NCI-H460 (cell line): ENCODE results near the gene PRKD1. TPM values are rescaled to one million over a fixed set of nuclear protein-coding genes. Genes with fewer than 3 reads are reported as not detected.

Experiments
- DNase-seq: peaks from one replicate; pipeline ENCODE4 v3.0.0-alpha.2; 2016; ENCODE audit warnings: low read depth; ENCODE audit errors: extremely low read depth
- polyA plus RNA-seq: library from polyadenylated mRNA; depleted of rRNA; stranded (reverse); fragments of >200 nt; gene quantifications from 2 replicates; pipeline ENCODE4 v1.2.3, GENCODE V29; 2014; cell fraction: nucleus; rRNA removed
- total RNA-seq: library from RNA; depleted of rRNA; stranded (reverse); fragments of >200 nt; shearing (Covaris generic); gene quantifications from 2 replicates; pipeline ENCODE4 v1.2.3, GENCODE V29; 2014; rRNA removed

The PRKD1 gene
- 4.9 and 5.3 TPM in 2 replicates for total RNA-seq
- 4.9 and 9.1 TPM in 2 replicates for polyA plus RNA-seq

DNA sequence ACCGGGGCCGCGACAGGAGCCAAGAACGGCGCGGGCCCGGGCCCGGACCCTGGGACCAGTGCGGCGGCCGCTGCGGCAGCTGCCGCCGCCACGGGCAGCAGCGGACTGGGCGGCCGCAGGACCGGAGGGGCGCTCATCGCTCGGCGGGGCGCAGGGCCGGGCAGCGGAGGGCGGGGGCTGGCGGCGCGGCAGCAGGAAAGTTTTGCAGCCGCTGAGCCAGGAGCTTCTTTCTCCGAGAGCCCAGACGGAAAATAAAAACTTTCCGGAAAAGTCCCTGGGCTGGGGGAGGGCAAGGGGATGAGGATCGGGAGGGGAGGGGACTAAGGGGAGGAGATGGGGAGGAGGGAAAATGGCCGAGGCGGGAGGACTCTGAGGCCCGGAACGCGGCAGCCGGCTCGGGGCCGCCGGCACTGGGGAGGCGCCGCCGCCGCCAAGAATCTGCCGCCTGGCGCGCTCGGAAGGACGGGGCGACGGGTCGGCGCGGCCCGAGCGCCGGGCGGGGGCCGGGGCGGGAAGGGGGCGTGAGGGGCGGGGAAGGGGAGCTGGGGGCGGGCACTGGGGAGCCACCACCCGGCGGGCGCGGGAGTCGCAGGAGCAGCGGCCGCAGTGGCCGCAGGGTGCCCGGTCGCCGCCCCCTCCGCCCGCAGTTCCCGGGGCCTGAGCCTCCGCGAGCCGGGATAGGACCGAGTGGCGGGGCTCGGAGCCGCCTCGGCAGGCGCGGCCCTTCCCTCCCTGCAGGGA lies at the start of gene PRKD1:
Gene PRKD1 (minus strand): TSS at position 472 of the 741 bp plus-strand sequence.
- DNase-seq = peak; percentile 49

DNA sequence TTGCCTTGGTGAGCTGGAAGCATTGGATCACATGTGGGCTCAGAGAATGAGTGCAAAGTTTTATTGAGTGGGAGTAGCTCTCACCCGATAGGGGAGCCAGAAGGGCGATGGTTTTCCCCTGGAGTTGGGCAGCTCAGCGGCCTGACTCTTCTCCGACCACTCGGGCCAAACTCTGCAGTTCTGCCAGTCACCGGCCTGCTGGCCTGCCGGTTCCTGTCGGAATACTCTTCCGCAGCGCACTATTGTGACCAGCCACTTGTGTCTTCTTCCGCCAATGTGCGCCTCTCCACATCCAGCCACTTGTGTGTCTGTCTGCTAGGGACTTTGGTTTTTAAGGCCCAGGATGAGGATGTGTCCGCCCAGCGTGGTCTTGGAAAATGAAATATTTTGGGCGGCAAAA lies 43.5 kb upstream of the PRKD1 start:
- no peak for DNase-seq

DNA sequence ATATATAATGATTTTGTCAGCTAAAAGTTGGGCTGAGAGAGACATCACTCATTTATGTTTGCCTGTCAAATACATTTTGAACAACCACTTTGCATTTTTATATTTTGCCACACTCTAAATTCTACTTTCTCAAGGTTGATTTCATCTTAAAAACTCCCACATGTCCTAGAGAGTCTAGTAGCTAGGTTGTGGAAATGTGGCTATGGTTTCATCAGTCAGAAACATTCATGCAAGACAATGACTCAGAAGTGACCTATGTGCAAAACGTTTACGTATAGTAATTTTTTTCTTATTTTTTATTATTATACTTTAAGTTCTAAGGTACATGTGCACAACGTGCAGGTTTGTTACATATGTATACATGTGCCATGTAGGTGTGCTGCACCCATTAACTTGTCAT lies 27.4 kb upstream of the PRKD1 start:
- DNase-seq = no peak

DNA sequence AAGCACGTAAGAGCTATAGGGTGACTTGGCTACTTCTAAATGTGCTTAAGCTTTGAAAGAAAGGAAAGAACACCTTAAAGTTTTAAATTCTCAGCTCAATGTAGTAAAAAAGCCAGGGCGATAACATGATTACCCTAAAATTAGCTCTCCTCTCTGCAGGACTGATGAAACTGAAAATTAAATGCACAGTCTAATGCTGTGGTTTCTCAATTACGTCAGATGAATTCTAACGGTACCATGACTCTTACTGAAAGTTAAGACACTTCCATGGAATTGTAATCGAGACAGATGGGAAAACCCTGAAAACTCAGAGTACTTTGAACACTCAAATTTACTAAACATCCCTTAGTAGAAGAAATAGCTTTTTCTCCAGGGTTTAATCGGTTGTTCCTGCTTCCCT lies 25.9 kb upstream of the PRKD1 start:
- DNase-seq = no peak

DNA sequence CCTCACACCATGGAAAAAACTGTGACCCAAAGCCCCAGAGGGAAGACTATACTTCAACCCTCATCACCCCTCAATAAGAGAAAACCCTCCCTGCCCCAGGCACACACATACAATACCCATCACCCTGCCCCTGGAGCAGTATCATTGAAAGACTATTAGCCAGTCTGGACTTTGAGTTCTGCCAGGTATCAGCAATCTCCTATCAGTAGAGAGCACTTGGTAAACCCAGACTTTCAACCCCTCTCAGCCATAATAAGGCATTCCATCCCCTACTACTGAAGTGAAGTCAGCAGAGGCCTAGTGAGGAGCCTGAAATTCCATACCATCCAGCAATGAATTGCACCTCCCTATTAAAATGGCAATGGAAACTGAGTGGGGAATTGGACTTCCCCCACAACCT lies 16.4 kb upstream of the PRKD1 start:
- no peak for DNase-seq

DNA sequence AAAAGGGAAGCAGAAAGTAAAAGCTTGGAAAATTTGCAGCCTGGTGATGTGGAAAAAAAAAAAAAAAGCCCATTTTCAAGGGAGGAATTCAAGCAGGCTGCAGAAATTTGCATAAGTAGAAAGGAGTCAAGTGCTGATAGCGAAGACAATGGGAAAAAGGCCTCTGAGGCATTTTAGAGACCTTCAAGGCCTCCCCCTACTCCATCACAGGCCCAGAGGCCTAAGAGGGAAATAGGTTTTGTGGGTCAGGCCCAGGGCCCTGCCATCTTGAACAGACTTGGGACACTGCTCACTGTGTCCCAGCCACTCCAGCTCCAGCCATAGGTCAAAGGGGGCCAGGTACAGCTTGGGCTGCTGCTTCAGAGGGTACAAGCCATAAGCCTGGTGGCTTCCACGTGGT lies 13.8 kb upstream of the PRKD1 start:
- DNase-seq = no peak

DNA sequence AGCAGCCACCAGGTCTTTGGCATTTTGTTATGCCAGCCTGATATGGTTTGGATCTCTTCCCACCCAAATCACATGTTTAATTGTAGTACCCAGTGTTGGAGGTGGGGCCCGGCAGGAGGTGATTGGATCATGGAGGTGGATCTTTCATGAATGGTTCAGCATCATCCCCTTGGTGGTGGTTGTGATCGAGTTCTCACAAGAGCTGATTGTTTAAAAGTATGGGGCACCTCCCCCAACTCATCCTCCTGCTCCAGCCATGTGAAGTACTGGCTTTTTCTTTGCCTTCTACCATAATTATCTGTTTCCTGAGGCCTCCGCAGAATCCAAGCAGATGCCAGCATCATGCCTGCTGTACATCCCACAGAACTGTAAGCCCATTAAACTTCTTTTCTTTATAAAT lies 12.8 kb upstream of the PRKD1 start:
- no peak for DNase-seq

DNA sequence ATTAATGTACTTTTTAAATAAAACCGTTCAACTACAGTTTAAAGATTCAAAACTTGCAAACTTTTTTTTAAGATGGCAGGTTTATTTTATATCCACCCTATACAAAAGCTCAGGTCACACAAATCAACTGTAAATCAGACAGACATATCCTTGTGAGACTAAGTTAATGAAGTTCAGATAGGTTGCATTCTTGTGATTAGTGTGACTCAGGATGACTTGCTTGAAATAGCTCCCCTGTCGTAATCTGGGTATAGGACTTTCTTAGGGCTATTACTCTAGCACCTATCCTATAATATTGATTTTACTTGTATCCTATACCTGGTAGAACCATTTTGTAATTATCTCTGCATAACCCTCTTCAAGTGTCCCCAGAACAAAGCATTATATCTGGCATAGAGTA lies 9.5 kb upstream of the PRKD1 start:
- peak; percentile 40 for DNase-seq

DNA sequence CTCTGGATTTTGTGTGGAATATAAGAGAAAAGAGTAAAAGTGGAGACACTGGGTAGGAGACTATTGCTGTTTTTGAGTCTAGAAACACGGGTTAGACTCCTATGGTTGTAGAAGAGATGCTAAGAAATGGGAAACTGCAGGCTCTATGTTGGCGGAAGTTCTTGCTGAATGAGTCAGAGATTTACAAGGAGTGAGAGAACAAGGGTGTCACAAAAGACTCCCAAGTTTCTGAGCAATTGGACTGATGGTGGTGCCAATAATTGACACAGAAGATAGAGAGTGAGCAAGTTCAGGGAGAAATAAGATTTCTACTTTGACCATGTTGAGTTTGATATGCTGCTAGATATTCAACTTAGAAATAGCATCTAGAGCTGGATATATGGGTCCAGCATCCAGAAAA lies 2.6 kb upstream of the PRKD1 start:
- peak; percentile 18 for DNase-seq

DNA sequence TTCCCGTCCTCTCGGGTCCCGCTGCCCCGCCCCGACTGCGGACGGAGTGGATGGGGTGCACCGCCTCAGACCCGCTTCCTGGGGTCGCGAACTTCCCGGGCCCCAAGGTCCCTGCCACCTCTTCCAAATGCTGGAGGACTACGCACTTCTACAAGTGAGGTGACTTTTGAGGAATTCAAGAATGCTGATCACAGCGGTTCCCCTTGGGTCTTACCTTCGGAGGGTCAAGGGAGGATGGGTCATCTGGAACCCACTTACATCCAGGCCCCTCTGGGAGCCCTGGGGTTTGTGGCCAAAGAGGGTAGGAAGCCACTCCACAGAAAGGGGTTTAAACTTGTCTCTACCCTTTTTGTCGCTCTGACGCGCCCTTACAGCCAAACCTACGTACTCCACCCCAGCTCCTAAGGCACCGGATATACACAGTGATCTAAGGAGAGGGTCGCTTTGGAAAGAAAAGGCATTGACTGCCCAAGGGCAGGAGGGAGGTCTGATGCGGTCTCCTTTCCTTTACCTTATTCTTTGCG lies 532 bp upstream of the PRKD1 start:
- no peak for DNase-seq

DNA sequence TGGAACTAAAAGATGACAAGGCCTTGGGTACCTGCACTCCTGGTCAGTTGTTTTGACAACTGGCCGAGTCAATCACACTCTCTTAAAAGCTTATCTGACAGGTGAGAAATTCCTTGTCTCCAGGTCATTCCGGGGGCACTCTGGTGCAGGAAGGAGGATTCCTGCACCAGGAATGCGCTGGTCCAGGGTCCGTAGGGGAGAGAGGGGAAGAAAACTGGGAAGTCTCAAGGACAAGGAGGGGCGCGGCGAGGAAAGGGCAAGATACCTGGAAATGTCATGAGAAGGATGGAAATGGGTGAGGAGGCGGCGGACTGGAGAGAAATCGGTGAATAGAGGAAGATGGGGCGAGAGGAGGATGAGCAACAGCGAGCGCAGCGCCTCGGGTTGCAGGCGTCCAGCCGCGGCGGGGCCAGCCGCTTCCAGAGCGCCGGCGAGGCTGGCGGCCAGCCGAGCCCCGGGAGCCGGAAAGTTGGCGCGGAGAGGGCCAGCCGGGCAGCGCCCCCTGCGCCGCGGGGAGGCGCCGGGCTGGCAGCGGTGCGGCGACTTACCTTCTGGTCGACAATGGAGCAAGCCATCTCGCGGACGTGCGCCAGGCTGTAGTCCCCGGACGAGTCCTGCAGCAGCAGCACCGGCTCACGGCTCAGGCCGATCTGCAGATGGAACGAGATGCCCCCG lies 809 bp downstream of the PRKD1 start:
- peak; percentile 26 for DNase-seq

DNA sequence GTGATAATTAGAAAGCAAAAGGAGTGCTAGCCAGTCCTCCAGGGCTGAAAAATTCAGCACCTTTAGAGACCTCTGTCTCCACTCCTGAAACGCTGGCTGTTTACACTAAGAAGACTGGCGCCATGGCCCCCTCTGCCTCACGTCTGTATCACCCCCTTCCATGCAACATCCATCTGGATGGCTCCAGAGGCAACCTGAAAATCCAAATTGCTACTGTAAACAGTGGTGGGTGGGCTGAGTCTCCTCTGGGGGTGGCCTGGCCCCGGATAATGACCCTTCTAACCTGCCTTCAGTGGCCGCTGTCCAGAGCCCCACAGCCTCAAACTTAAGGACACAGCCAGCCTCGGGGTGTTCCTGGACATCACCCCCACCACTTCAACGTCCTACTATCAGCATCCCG lies 1.4 kb downstream of the PRKD1 start:
- no peak for DNase-seq

DNA sequence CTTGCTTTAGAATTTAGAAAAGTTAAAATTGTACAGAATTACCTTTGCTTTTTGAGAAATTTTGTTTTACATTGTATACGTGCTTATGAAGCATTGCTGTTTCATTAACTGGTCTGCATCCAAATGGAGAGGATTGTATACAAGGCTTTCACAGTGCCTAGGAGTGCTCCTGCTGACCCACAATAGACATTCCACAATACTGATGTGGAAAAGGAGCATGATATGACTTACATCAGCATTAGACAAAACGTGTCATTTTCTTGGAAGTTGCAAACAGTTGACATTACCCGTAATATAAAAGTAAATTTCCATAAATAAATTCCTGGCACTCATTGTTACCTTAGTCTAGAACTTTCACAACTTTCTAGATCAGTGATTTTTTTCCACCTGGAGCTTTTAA lies 1.9 kb downstream of the PRKD1 start:
- no peak for DNase-seq

DNA sequence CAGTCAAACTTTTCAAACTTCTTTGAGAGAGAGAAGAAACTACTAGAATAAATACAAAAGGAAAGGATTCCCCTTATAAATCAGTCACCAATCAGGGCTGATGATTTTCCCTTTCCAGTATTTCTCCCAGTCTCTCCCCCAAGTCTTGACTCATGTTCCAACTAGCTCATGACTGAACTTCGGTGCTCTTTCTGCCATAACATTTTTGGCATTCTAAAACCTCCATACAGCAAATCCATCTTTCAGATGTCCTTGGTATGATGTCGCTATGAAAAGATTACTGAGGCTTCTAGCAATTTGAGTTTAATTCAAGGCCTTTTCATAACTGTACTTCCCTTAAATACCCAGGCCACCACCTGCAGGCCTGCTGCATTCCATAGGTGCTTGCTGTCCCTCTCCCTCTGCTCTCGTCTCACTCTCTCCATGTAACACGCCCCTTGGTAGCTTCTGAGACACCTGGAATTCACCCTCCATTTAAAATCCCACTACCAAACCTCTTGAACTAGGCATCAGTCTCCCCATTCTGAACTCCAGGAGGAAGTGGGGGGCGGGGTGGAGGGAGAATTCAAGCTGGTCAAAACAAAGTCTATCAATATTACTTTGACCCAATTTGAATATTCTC lies 2.4 kb downstream of the PRKD1 start:
- no peak for DNase-seq

DNA sequence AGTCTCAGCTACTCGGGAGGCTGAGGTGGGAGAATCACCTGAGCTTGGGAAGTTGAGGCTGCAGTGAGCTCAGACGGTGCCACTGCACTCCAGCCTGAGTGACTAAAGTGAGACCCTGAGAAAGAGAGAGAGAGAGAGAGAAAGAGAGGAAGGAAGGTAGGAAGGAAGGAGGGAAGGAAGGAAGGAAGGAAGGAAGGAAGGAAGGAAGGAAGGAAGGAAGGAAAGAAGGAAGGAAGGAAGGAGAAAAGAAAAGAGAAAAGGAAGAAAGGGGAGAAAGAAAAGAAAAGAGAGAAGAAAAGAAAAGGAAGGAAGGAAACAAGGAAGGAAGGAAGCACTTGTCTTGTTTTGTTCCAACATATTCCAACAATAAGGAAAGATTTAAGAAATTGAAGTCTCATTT lies 7.8 kb downstream of the PRKD1 start:
- DNase-seq = no peak

DNA sequence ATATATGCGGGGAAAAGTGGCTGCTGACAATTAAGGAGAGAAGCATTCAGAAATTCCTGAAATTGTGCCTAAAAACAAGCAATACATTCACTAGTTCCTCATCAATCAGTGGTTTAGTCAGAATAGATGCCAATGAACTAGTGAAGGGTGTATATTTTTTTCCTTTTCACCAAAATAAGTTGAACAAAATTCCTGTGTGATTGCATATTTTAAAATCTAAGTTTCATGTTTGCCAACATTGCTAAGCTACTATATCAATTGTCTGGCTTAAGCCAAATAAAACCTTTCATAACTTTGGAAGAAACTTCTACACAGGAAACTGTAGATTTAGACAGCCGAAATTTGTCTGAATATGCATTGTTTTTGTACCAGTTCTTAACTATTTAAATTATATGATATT lies 8.7 kb downstream of the PRKD1 start:
- no peak for DNase-seq

DNA sequence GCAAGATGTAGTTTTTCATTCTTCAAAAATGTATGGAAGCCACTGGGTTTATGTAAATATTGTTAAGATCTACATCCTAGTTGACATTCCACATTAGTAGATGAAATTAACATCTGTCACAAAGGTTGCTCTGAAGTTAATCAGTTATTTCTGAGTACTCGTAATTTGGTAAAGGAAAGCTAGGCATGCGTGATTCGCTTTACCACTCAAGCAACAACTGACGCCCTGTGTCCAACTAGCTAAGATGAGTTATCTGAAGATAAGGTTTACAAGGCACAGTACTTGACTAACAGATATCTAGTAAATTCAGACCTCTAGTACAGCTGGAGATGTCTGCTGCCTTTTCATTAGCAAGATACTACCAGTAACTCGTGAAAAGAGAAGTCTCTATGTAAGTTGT lies 14.1 kb downstream of the PRKD1 start:
- DNase-seq = no peak

DNA sequence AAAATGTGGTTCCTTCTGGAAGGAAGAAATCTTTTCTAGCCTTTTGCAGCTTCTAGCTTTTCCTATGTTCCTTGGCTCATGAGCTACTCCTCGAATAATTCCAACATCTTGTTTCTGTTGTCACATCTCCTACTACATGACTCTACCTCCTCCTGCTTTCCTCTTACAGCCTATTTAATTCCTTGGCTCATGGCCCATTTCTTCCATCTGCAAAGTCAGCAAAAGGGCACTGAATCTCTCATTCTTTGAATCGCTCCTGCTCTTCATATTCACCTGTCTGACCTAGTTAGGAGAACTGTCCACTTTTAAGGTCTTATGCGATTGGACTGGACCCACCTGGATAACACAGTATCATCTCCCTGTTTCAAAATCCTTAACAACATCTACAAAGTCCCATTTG lies 15.8 kb downstream of the PRKD1 start:
- DNase-seq = no peak

DNA sequence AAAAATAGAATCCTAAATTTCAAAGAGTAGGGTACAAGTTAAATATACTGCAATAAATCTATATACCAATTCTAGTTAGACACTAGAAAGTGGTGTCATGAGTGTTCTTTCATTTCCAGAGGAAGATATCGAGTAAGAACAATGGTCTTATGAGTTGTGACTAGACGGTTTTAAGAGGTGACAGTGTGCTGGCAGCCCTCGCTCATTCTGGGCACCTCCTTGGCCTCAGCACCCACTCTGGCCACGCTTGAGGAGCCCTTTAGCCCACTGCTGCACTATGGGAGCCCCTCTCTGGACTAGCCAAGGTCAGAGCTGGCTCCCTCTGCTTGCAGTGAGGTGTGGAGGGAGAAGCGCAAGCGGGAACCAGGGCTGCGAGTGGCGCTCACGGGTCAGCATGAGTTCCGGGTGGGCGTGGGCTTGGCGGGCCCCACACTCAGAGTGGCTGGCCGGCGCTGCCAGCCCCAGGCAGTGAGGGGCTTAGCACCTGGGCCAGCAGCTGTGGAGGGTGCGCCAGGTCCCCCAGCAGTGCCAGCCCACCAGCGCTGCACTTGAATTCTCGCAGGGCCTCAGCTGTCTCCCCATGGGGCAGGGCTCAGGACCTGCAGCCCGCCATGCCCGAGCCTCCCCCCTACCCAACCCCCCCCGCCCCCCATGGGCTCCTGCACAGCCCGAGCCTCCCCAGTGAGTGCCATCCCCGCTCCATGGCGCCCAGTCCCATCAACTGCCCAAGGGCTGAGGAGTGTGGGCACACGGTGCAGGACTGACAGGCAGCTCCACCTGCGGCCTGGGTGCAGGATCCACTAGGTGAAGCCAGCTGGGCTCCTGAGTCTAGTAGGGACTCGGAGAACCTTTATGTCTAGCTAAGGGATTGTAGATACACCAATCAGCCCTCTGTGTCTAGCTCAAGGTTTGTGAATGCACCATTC lies 18.7 kb downstream of the PRKD1 start:
- no peak for DNase-seq

DNA sequence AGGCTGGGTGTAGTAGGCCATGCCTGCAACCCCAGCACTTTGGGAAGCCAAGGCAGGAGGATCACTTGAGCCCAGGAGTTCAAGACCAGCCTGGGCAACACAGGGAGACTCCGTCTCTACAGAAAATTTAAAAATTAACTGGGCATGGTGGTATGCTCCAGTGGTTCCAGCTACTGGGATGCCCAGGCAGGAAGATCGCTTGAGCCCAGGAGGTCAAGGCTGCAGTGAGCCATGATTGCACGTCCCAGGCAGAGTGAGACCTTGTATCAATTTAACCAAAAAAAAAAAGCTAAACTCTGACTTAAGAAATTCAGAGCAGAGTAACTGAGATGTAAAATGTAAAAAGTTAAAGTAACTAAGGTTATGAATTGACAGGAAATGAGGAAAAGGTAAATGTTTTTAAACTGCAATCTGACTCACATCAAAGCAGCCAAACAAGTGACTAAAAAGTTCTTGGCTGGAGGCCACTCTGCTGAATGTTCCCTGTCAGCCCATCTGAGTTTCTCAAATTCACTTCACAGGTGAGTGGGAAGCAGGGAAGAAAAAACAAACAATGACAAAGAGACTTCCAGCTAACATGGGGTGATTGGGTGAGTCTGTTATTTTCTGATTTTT lies 21.3 kb downstream of the PRKD1 start:
- DNase-seq = no peak
